Skin of body (tissue), 2 donors: Measurements from ENCODE around the gene ASB6. TPM values are rescaled to one million over a fixed set of nuclear protein-coding genes. Genes with fewer than 3 reads are reported as not detected.
"Not testable (repeated sequence)": the region's sequence is repeated elsewhere in the genome, so short reads cannot be mapped to it uniquely, and the experiment has no call there.

Source experiments
- DNase-seq: peaks from one replicate; lab custom pipeline; 2025; lab: John Stamatoyannopoulos, UW
- total RNA-seq: library from RNA; depleted of rRNA; stranded (reverse); fragments of >200 nt; gene quantifications from one replicate; pipeline ENCODE4 v1.2.3, GENCODE V29; 2014

ASB6 gene
- total RNA-seq, 1 donor from 2014 or later = 8.3 TPM

DNA sequence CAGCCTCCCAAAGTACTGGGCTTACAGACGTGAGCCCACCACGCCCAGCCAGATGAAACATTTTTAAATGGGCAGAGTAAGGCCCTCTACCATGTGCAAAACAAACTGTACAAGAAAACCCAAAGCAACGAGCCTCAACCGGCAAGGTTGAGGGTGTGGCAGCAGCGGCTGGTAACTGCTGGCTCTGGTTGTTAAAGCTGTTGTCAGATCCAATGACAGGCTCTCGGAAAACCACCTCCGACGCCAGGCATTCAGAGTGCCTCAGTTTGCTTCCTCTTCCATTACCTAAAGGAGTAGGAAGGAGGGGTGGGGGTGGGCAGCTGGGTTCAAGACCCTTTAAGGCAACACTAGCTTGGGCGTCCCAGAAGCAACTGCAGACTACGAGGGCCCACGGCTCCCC, 2.4 kb upstream of the ASB6 start:
- DNase-seq = no peak

DNA sequence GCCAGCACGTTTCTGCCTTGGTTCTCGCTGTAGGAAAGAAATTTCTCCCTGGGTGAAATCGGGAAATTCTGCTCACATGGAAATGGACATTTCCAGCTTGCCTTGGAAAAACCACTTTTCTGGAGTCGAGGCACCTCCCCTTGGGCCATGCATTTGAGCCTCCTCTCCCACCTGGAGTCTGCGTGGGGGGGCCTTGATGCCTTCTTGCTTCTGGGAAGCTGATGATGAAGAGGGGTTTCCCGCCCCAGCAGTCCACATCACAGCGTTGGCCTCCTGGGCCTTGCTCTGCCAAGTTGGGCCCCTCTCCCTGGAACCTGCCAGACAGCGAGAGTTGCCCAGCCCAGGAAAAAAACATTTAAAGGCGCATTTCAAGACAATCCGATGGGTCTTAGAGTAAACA, 1.8 kb upstream of the ASB6 start:
- no peak for DNase-seq

DNA sequence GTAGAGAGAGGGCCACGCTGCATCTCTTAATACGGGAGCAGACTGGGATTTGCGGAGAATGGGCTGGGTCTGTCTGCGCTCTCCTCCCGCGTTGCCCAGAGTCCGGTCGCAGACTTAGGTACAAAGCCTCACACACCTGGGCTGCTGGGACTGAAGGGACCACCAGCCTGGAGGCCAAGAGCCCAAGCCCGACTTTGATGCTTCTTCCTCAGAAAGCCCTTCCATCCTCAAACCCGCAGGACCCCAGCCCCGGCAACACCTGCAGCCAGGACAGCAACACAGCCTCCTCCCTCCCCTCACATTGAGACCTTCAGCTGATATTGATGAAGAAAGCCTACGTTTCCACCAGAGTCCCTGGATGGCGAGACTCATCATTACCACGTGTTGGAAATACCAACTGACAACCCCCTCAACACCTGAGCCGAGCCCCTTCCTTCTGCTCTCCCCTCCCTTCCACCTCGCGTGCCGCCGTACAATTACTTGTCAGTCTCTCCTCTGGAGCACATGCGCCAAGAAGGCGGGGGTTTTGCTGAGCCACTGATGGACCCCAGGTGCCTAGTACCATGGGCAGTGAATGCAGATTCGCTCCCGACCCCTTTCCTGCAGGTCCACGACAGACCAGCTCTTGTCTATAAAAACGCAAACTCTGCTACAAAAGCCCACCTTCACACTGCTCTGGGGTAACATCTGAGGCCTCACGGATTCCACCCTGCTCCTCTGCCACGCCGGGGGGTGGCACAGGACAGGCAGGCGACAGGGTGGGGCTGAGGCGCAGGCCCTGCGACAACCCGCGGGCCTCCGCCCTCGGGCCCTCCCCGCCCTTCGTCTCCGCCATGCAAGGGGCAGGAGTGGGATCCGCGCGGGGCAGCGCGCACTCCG, 841 bp downstream of the ASB6 start:
- no peak for DNase-seq

DNA sequence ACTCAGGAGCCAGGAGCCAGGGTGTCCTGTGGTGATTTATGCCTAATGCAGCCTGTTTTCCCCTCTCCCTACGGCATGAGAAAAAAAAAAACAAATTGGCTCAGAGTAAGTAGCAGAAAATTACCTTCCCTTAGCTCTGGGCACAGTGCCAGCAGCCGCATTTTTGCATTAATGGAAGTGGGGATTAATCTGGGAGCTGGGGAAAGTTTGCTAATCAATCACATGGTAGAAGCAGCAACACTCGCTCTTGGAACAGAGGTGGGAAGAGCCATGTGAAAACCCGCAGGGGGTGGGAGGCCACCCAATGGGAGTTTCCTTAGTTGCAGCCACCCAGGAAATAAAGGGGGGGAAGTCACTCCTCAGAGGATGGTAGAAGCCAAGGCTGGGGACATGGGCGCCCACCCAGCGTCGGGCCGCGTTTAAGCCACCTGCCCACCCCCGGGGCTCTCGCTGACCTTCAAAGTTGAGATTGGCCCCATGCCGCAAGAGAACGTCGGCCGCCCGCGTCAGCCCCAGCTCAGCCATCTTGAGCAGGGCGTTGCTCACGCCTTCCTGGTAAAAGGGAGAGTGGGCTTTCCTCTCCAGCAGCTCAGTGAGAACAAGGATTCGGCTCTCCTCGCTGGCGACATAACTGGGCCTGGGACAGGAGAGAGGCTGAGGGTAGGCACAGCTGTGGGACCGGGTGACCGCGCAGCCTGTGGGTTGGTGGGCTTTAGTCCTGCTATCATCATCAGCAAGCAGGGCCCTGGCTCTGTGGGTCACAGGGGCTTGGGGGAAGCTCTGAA, 1.7 kb downstream of the ASB6 start:
- DNase-seq = no peak

DNA sequence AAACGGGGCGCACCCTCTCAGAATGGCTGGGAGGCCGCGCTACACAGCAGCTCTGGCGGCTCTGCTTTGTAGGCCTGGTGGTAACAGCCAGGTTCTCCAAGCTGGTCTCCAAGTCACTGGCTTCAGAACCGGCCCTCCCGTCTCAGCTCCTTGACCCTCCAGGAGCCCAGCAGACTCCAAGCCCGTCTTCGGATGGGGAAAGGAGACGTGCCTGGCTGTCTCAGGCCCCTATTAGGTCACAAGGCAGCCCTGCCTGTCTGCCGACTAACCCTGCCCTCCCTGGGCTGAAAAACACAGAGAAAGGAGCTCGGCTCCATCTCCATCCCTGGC, 2.2 kb downstream of the ASB6 start:
- DNase-seq = no peak

DNA sequence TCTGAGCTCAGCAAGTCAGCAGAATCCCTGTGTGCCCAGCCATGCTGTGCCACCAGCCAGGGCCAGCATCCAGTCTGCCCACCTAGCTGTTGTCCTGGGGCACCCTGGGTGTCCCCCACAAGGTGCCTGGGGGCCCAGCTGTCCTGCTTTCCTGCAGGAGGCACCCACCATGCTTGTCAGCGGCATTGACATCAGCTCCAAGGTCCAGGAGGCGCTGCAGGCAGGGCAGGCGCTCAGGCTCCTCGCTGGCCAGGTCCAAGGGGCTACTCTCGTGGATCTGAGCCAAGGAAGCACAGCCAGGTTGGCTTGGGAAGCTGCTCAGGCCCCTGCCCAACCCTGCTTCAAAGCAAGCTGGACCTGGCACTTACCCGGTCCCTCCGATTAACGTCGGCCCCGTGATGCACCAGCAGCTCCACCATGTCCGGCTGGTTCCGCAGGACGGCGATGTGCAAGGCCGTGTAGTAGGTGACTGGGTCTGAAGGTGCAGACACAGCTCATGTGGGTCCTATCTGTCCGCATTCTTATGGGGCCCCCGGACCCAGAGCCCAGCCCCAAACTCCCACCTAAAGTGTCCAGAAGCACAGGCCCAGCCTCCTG, 2.8 kb downstream of the ASB6 start:
- no peak for DNase-seq

DNA sequence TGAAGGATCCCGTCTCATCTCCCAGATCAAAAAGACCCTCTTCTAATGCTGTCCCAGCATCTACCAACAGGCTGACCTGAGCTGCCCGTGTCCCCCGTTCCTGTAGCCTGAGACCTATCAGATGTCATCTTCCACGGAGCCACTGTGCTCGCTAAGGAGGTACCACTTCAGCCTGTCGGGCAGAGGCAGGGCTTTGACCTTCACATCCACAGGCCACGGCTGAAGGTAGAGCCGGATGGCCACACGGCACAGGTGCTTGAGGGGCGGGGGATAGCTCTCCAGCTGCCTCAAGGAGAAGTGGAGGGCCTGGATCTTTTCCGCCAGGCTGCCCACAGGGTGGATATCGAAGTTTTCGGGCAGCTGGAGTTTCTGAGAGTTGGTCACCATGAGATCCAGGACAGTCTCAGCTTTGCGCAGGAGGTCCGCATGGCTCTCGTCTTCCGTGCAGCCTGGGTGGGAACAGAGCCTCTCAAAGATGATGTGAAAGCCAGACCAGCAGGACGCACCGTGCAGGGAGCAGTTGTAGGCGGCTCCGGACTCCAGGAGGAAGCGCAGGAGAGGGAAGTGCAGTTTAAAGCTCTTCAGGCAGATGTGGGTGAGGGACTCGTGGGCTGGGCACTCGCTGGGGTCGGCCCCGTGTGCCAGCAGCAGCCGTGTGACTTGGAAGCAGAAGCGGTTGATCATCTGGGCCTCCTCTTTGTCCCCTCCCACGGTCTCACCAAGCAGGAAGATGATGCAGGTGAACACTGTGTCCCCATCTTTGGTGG, 4.1 kb downstream of the ASB6 start:
- no peak for DNase-seq

DNA sequence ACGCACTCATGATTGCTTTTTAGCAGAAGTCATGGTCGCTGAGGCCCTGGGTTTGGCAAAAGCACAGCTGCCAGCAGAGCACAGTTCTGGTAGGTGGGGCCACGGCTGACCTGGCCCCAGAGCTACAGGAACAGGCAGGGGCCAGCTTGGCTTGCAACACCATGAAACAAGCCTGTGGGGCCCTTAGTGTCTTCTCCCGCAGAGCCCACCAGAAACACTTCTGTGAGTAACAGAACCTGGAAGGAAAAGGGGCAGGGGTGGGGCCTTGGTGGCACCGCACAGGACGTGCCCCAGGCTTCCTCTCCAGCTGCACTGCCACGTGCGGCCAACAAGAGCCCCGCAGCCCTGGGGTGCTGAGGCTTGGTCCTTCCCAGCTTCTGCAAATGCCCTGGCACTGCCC, 4.8 kb downstream of the ASB6 start:
- no peak for DNase-seq

DNA sequence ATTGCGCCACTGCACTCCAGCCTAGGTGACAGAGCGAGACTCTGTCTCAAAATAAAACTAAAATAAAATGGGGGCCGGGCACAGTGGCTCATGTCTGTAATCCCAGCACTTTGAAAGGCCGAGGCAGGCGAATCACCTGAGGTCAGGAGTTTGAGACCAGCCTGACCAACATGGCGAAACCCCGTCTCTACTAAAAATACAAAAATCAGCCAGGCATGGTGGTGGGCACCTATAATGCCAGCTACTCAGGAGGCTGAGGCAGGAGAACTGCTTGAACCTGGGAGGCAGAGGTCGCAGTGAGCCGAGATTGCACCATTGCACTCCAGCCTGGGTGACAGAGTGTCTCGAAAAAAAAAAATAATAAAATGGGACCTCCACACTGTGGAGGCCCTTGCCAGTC, 5.6 kb downstream of the ASB6 start:
- DNase-seq = not testable (repeated sequence)

DNA sequence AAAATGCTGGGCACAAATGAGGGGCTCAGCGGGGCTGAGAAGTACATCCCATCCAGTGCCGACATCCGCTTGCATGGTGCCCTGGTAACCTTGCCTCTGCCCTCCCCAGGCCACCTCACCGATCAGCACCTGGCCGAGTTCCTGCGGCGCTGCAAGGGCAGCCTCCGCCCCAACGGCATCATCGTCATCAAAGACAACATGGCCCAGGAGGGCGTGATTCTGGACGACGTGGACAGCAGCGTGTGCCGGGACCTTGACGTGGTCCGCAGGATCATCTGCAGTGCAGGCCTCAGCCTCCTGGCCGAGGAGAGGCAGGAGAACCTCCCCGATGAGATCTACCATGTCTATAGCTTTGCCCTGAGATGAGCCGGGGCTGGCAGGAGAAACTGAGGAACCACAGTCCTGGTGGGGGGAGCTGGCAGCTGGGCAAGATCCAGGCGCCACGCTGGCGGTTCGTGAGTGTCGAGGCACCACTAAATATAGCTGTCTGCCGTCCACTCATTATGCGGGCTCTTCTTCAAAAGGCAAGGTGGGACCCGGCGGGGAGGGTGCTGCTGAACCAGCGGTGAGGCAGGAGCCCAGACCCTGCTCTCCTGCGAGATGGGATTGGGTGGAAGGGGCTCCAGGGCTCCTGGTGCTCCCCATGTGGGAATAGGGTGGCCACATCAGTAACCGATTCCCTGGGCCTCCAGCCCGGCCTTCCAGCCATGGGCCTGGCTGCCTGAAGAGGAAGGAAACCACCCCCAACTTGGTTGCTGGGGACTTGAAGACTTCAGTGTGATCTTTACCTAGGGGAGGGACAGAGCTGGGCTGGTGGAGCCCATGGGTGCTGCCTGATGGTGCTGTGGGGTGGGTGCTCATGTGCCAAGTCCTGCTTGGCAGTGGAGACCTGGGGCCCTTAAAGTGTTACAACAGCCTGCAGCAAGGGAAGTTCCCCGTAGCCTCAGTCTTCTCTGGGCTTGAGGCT, 6.6 kb downstream of the ASB6 start:
- no peak for DNase-seq

DNA sequence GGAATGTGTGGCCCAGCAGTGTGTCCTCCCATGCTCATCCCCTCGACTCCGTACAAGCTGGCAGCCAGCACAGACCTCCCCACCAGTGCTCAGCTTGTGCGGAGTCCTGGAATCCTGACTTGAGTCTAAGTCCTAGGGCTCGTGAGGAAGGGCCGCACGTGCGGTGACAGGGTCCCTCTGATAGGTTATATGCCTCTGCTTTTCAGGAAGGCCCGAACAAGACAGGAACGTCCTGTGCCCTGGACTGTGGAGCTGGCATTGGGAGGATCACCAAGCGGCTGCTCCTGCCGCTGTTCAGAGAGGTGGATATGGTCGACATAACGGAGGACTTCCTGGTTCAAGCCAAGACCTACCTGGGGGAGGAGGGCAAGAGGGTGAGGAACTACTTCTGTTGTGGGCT, 8.1 kb downstream of the ASB6 start:
- no peak for DNase-seq

DNA sequence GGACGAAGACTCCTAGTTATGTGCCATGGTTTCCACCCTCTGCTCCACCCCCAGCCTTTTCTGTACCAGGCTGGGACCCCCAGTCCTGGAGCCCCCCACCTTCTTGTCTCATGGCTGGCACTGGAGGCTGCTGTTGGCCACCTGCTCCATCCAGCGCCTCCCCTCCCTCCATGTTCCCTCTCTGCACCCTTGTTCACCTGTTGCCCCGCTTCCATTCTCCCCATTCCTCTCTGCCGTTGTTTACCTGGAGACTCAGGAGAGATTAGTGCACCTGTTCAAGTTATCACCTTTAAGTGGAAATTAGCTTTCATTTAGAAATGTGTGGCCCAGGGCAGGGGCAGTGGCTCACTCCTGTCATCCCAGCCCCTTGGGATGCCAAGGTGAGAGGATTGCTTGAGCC, 8.7 kb downstream of the ASB6 start:
- no peak for DNase-seq

DNA sequence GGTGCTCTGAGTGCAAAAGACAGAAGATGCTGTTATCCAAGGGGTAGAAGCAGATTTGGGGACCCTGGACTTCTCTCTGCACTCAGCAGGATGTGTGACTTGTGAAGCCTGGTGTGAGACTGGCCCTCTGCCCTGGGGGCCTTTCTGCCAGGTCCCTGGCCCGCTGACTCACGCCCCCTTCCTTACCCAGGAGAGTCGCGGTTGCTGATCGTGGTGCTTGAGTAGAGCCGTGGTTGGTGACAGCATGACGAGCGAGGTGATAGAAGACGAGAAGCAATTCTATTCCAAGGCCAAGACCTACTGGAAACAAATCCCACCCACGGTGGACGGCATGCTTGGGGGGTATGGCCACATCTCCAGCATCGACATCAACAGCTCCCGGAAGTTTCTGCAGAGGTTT, 9.5 kb downstream of the ASB6 start:
- no peak for DNase-seq

DNA sequence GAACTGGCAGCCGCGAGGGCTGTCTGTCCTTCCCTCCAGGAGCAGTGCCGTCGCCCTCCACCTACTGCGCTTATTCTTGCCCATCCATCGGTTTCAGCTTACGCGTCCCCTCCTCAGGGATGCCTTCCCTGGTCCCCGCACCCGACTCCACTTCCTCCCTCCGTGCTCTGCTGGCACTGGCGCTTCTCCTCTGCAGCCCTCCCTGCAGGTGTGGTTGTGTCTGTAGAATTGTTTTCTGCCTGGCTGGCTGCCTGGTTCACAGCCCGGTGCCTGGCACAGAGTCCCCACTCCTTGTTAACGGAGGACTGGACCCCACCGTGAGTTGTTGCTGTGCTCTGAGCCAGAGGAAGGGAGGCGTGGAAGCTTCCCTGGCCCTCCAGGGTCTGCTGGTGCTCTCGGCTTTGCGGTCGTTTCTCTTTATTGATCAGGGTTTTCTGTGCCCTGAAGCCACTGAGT, 10.2 kb downstream of the ASB6 start:
- no peak for DNase-seq

DNA sequence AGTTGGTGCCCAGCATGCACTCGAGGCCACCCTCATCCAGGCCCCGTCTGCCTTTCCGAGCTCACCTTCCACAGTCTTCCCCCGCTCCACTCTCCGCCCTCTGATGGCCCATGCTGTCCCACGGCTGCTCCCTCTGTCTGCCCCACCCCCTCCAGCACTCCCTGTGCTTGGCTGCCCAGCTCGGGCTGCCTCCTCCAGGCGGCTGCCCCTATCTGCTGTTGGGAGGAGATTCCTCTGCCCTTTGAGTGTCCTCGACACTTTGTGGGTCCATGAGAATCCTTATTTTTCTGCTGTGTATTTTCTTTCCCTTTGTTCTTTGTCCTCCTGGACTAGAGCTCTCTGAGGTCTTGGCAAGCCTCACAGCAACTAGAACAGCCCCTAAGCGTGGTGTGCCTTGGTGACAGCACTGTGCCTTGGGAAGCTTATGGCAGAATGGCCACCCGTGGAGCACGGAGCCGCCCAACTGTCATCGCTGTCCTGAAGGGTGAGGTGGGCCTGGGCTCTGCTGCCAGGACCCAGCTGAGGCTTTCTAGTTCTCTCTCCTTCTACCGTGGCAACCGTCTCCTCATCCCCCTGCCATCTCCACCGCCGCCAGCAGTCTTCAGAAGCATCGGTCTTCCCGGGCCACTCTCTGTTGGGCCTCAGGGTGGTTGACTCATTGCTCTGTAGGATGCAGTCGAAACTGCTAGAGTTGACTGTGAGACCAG, 10.8 kb downstream of the ASB6 start:
- DNase-seq = no peak

DNA sequence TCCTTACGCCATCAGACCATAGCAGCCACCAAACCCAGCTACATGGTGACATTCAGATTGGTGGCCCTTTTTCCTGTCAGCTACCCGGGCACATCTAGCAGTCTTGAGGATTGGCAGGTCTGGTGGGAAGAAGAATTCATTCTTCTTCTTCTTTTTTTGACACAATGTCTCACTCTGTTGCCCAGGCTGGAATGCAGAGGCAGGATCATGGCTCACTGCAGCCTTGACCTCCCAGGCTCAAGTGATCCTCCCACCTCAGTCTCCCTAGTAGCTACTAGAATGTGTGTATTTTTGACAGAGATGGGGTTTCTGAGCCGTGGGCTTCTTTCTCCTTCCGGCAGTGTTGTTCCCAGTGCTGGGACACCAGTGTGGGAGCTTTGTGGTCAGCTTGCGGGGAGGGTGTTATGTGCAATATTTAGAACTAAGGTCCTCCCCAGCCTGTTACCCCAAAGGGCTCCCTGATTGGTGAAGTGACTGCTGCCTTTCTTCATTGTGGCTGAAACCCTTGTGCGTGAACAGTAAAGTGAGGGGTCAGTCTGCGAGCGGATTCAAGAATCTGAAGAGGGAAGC, 12.6 kb downstream of the ASB6 start:
- no peak for DNase-seq

DNA sequence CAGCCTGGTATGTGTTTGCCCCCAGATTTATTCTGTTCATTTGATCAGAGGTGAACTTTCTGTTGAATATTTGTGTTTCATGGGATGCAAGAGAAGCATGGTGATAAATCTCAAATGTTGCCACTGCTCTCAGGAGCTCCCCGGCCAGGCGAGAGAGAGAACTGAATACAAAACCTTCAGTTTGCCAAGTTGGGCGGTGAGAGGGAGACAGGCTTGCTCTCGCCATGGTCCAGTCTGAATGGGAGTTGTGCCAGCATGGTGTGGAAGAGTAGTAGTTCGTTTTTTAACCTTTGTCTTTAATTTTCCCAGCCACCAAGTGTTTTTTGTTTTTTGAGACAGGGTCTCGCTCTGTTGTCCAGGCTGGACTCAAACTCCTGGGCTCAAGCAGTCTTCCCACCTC, 13.2 kb downstream of the ASB6 start:
- no peak for DNase-seq

DNA sequence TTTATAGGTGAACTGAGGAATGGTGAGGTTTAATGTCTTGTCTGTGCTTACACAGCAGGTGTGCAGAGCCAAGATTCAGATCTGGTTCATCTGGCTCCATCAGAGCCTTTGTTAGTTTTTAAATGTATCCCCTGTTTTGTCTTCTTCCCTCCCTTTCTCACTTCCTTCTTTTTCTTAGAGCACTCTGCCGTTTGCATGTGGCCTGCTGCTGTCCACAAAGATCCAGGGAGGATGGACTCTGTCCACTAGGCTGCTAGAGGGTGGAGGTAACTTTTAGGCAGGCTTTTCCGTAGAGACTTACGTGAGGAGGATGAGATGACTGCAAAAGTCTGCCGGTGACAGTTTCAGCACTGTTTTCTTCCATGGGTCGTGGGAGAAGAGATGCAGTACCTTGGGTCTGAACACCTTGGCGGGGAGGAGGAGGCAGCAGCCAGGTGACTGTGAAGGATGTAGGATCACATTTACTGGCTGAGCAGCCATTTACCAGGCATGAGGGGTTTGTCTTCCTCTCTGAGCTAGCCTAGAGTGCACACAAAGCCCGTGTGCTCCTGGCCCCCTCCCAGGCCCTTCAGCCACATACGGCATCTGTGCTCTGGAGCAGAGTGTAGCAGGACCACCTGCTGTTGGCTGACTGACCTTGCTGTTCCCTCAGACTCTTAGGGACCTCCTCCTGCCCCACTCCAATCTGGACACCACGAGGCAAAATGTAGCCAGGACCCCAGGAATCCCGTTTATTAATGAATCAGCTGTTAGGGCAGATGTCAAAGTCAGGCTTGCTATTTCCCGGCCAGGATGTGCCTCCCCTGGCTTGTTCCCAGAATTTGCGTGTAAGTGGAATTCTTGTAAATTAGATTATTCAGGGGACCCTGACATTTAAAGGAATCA, 14.2 kb downstream of the ASB6 start:
- DNase-seq = no peak
